Mammary epithelial cell (primary cell): Measurements from ENCODE around the gene MLEC.

Experiments used
- CTCF ChIP-seq, 2 donors: IDR thresholded peaks in 1 of 2; conservative IDR thresholded peaks in 1 of 2; 2 replicates each; pipeline ENCODE4 v1.5.1; 2011 to 2012; ENCODE audit warnings: inconsistent platforms in 2 of 2, low read length in 2 of 2, mild to moderate bottlenecking in 2 of 2, control low read depth in 1 of 2, low read depth in 1 of 2; ENCODE audit not compliant: insufficient read depth in 1 of 2; ENCODE audit errors: extremely low read depth in 1 of 2
- EZH2 ChIP-seq: IDR thresholded peaks from 2 replicates; pipeline ENCODE4 v1.6.1; 2012; ENCODE audit warnings: low read length, inconsistent platforms, borderline replicate concordance

- TF ChIP-seq CTCF (conservative IDR thresholded peaks at IDR 0.05 in 1 of 2, IDR thresholded peaks at IDR 0.05 in 1 of 2; ENCODE audit: extremely low read depth in 1 of 2, insufficient read depth in 1 of 2, low read depth in 1 of 2, low read length in 2 of 2) (no peak), EZH2 (no peak)
Measured at GRCh38 chr12:120736404-120737331, 49.7 kb downstream of the MLEC start.
